Body of pancreas (tissue), 4 donors: ENCODE results near the gene TSHZ3. TPM values are rescaled to one million over a fixed set of nuclear protein-coding genes. Genes with fewer than 3 reads are reported as not detected.

Source experiments
- ATAC-seq: fragments of 150-250 bp; one replicate; pipeline ENCODE4 v1.9.1; 2016
- DNase-seq, 4 donors: peaks; one replicate each; pipeline ENCODE4 v3.0.0-alpha.2; 2019
- H3K27ac ChIP-seq, 4 donors: fragments of 200-600 bp; sonication (generic); 1 replicate in 3 of 4; 2 replicates in 1 of 4; pipeline versions ENCODE4 v1.5.1 to v1.6.1; 2016 to 2019; ENCODE audit warnings: mild to moderate bottlenecking in 1 of 4, mixed read lengths in 1 of 4, moderate library complexity in 1 of 4
- H3K27me3 ChIP-seq, 2 donors: fragments of 200-600 bp; sonication (generic); one replicate each; pipeline ENCODE4 v1.6.0; 2016; ENCODE audit warnings: mild to moderate bottlenecking in 1 of 2
- H3K36me3 ChIP-seq, 2 donors: fragments of 200-600 bp; sonication (generic); replicated peaks in 1 of 2; 2 replicates each; pipeline ENCODE4 v1.5.1; 2016; ENCODE audit warnings: low read depth in 2 of 2; ENCODE audit not compliant: insufficient read depth in 1 of 2
- H3K4me1 ChIP-seq: fragments of 200-600 bp; sonication (generic); one replicate; pipeline ENCODE4 v1.6.0; 2016
- H3K4me3 ChIP-seq, 2 donors: fragments of 200-600 bp; sonication (generic); 1 replicate in 1 of 2; 2 replicates in 1 of 2; pipeline ENCODE4 v1.5.1; 2016 to 2019
- H3K9me3 ChIP-seq, 3 donors: fragments of 200-600 bp; sonication (generic); 1 replicate in 2 of 3; 2 replicates in 1 of 3; pipeline ENCODE4 v1.5.1; 2016
- POLR2A ChIP-seq, 3 donors: fragments of 450-650 bp; IDR thresholded peaks; one replicate each; pipeline ENCODE4 v1.6.1; 2016; ENCODE audit warnings: antibody characterized with exemption in 3 of 3, mild to moderate bottlenecking in 2 of 3
- WGBS, 2 donors: methylation state at CpG; one replicate each; pipeline ENCODE4 v1.1.5; 2017; 5-methylcytosine and 5-hydroxymethylcytosine counted together
- intact Hi-C: fragments of 100-400 bp; cut with DNase I; formaldehyde crosslinking; loops from one replicate; pipeline ENCODE4 v1.15.1; 2023
- total RNA-seq, 2 donors: library from RNA; depleted of rRNA; stranded (reverse); fragments of >200 nt; gene quantifications; one replicate each; pipeline ENCODE4 v1.1.0, GENCODE V29; 2016
- TF ChIP-seq, protein P1 (sequence below), 7 experiments: fragments of 450-650 bp in 4 of 7; fragments of 200-600 bp in 3 of 7; sonication (generic) in 3 of 7; IDR thresholded peaks; one replicate each; pipeline ENCODE4 v1.5.1; 2016 to 2019; ENCODE audit warnings: antibody characterized with exemption in 7 of 7

TSHZ3 gene
- total RNA-seq, 2 donors from 2014 or later = 1.3 to 3.0 TPM

DNA sequence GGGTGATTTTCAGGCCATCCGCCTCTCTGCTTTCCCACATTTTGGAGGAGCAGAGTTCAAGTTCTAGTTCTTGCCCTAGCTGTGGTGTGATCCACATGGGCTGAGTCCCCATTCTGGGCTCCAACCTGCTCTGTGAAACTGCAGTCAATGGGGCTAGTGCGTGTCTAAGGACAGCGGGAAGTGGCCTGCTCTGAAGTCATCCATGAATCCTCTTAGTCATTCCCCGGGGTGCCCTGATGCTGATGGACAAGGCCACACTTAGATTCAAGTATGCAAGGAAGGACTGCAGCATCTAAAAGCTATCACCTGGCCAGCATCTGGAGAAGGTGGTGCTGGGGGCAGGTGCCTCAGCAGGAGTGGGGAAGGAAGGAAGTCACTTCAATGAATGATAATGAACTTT, 94.6 kb downstream of the TSHZ3 start:
- intact Hi-C loops = no loop called here
- H3K4me3 ChIP-seq = no peak overlapping the region
- 83 to 88% methylated on average over 2 to 4 of the region's 4 CpGs for WGBS, 2 donors
- H3K9me3 ChIP-seq = no peaks in the 10 kb centered on the region
- no peaks in the 10 kb centered on the region for H3K36me3 ChIP-seq
- ATAC-seq (no peak), DNase-seq (no peak)
- H3K27me3 ChIP-seq = no peaks in the 10 kb centered on the region
- no peaks in the 10 kb centered on the region for H3K4me1 ChIP-seq
- TF ChIP-seq POLR2A (IDR thresholded peaks at IDR 0.05) = no peak
- TF ChIP-seq, protein P1, sequence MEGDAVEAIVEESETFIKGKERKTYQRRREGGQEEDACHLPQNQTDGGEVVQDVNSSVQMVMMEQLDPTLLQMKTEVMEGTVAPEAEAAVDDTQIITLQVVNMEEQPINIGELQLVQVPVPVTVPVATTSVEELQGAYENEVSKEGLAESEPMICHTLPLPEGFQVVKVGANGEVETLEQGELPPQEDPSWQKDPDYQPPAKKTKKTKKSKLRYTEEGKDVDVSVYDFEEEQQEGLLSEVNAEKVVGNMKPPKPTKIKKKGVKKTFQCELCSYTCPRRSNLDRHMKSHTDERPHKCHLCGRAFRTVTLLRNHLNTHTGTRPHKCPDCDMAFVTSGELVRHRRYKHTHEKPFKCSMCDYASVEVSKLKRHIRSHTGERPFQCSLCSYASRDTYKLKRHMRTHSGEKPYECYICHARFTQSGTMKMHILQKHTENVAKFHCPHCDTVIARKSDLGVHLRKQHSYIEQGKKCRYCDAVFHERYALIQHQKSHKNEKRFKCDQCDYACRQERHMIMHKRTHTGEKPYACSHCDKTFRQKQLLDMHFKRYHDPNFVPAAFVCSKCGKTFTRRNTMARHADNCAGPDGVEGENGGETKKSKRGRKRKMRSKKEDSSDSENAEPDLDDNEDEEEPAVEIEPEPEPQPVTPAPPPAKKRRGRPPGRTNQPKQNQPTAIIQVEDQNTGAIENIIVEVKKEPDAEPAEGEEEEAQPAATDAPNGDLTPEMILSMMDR (IDR thresholded peaks at IDR 0.05) = no peak
- H3K27ac ChIP-seq = no peak overlapping the region

DNA sequence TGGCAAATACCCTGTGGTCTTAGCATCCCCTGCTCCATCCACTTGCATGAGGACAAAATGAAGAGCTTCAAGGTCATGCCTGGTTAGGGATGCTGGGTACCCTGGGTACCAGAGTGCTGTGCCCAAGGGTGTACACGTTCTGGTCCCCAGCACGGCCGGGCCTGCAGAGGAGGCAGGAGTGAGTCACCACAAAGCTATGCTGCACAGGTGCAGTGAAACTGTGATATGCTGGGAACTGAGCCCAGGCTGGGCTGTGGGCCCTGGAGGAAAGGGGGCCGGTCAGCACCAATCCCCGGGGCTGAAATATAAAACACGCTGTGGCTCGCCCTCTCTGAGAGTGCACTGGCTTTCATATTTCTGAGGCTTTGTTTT, 95.1 kb downstream of the TSHZ3 start:
- intact Hi-C loops = no loop called here
- Histone ChIP-seq H3K27ac (no peak overlapping the region), H3K36me3 (no peaks in the 10 kb centered on the region), H3K4me3 (no peak overlapping the region), H3K9me3 (no peaks in the 10 kb centered on the region), H3K4me1 (no peaks in the 10 kb centered on the region), H3K27me3 (no peaks in the 10 kb centered on the region)
- TF ChIP-seq, protein P1 (IDR thresholded peaks at IDR 0.05) = no peak
- TF ChIP-seq POLR2A (IDR thresholded peaks at IDR 0.05) = no peak
- DNase-seq = peak in 1 of 4 donors; percentile 23
- ATAC-seq = peak; percentile 80
- WGBS, 2 donors = 33% methylated on average over 7 of the region's 7 CpGs

DNA sequence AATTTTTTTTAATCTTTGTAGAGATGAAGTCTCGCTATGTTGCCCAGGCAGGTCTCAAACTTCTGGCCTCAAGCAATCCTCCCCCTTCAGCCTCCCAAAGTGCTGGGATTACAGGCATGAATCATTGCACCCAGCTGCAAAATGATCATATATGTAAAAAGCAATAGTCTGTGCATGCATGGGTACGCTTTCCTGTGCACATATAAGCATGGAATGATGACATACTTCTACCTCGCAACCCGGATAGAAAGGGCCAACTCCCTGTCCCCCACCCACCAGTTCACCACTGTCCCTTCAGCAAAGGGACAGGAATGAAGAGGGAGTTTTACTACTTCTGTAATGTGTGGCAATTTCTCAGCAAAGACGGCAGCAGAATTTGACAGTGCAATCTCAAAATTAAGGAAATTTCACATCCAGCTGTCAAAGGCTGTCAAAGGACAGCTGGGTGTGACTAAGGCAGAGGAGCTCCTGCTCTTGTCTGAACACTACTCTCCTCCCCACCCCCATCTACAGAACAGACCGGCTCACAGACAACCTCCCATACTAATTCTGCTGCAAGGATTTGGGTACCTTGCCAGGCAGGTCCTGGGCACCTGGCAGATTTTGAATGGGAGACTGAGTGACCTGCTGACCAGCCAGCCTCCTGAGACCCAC, 95.6 kb downstream of the TSHZ3 start:
- Histone ChIP-seq H3K27me3 (no peaks in the 10 kb centered on the region), H3K4me3 (no peak overlapping the region), H3K9me3 (no peaks in the 10 kb centered on the region), H3K27ac (no peak overlapping the region), H3K4me1 (no peaks in the 10 kb centered on the region), H3K36me3 (no peaks in the 10 kb centered on the region)
- intact Hi-C loops = no loop called here
- DNase-seq (no peak), ATAC-seq (no peak)
- WGBS, 2 donors = 66 to 73% methylated on average over 6 of the region's 6 CpGs
- TF ChIP-seq POLR2A (IDR thresholded peaks at IDR 0.05) = no peak
- TF ChIP-seq, protein P1 (IDR thresholded peaks at IDR 0.05) = no peak

DNA sequence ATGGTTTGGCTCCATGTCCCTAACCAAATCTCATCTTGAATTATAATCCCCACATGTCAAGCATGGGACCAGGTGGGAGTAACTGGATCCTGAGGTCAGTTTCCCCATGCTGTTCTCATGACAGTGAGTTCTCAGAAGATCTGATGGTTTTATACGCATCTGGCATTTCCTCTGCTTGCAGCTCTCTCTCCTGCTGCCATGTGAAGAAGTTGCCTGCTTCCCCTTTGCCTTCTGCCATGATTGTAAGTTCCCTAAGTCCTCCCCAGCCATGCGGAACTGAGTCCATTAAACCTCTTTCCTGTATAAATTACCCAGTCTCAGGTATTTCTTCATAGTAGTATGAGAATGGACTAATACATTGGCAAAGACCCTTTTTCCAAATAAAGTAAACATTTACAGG, 96.8 kb downstream of the TSHZ3 start:
- Histone ChIP-seq H3K4me1 (no peaks in the 10 kb centered on the region), H3K4me3 (no peak overlapping the region), H3K27ac (no peak overlapping the region), H3K9me3 (no peaks in the 10 kb centered on the region), H3K27me3 (no peaks in the 10 kb centered on the region), H3K36me3 (no peaks in the 10 kb centered on the region)
- DNase-seq (no peak), ATAC-seq (no peak)
- 72 to 92% methylated on average over 2 of the region's 2 CpGs for WGBS, 2 donors
- intact Hi-C loops = no loop called here
- no peak for TF ChIP-seq POLR2A (IDR thresholded peaks at IDR 0.05)
- TF ChIP-seq, protein P1 (IDR thresholded peaks at IDR 0.05) = no peak

DNA sequence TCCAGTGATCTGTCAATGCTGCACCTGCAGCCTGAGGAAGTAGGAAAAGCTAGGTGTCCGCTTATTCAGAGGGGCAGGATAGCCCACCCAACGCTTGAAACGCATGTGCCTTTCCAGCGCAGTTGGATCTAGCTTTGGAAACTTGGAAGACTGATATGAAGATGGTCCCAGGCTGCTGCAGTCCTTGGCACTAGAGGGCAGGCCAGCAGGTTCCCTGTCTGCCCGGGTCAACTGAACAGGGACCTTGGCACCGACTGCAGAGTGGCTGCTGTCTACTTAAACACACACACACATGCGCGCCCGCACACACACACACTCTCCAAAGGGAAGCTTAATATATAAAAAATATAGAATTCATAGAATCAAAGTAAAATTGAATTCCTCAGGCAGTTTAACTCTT, 100.0 kb downstream of the TSHZ3 start:
- no peaks in the 10 kb centered on the region for H3K36me3 ChIP-seq
- no peaks in the 10 kb centered on the region for H3K9me3 ChIP-seq
- intact Hi-C loops = no loop called here
- no peaks in the 10 kb centered on the region for H3K4me1 ChIP-seq
- ATAC-seq (no peak), DNase-seq (peak in 1 of 4 donors; percentile 26)
- TF ChIP-seq, protein P1 (IDR thresholded peaks at IDR 0.05) = no peak
- no peak for TF ChIP-seq POLR2A (IDR thresholded peaks at IDR 0.05)
- 54 to 62% methylated on average over 9 of the region's 9 CpGs for WGBS, 2 donors
- H3K27me3 ChIP-seq = no peaks in the 10 kb centered on the region
- no peak overlapping the region for H3K27ac ChIP-seq
- no peak overlapping the region for H3K4me3 ChIP-seq
